GM12801 (cell line): ENCODE results near the gene CDK19.

ENCODE experiments used
- TF ChIP-seq, protein P1 (sequence below): IDR thresholded peaks from one replicate; pipeline ENCODE4 v1.5.1; 2011; ENCODE audit warnings: control low read depth; ENCODE audit not compliant: insufficient read length; ENCODE audit errors: extremely low read depth

Gene CDK19

GRCh38 chr6:110815411-110816409 is at the start of gene CDK19:
Gene CDK19 (minus strand): TSS chr6:110815469. CDS start chr6:110815136, 333 bp downstream.
- TF ChIP-seq, protein P1, sequence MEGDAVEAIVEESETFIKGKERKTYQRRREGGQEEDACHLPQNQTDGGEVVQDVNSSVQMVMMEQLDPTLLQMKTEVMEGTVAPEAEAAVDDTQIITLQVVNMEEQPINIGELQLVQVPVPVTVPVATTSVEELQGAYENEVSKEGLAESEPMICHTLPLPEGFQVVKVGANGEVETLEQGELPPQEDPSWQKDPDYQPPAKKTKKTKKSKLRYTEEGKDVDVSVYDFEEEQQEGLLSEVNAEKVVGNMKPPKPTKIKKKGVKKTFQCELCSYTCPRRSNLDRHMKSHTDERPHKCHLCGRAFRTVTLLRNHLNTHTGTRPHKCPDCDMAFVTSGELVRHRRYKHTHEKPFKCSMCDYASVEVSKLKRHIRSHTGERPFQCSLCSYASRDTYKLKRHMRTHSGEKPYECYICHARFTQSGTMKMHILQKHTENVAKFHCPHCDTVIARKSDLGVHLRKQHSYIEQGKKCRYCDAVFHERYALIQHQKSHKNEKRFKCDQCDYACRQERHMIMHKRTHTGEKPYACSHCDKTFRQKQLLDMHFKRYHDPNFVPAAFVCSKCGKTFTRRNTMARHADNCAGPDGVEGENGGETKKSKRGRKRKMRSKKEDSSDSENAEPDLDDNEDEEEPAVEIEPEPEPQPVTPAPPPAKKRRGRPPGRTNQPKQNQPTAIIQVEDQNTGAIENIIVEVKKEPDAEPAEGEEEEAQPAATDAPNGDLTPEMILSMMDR = no peak

GRCh38 chr6:110864824-110865223 is 49.6 kb upstream of the CDK19 start:
- TF ChIP-seq, protein P1 = no peak

GRCh38 chr6:110859335-110859792 is 44.1 kb upstream of the CDK19 start:
- TF ChIP-seq, protein P1 = no peak

DNA sequence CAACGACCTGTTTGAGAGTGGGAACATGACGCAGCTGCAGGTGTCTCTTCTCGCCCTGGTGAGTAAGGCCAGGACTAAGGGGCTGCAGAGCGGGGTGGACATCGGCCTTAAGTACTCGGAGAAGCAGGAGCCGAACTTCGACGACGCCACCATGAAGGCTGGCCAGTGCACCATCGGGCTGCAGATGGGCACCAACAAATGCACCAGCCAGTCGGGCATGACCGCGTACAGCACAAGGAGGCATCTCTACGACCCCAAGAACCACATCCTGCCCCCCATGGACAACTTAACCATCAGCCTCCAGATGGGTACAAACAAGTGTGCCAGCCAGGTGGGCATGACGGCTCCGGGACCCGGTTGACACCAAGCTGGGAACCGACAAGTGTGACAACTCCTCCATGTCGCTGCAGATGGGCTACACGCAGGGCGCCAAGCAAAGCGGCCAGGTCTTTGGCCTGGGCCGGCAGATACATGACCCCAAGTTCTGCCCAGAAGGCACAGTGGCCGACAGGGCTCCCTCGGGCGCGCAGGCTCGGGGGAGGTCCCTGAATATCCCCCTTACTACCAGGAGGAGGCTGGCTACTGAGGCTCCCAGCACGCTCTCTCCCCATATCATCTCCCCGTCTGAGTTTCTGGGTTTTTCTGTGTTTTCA is 43.4 kb upstream of the CDK19 start:
- TF ChIP-seq, protein P1 = no peak

DNA sequence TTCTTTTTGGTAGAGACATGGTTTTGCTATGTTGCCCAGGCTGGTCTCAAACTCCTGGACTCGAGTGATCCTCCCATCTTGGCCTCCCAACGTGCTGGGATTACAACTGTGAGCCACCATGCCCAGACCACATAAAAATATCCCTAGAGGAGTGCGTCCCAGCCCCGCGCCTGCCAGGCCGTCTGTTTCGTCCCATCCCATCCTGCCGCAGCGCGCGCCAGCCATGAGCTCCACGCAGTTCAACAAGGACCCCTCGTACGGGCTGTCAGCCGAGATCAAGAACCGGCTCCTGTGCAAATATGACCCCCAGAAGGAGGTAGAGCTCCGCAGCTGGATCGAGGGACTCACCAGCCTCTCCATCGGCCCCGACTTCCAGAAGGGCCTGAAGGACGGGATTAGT is 42.7 kb upstream of the CDK19 start:
- TF ChIP-seq, protein P1 = no peak

GRCh38 chr6:110856296-110856695 is 41.0 kb upstream of the CDK19 start:
- TF ChIP-seq, protein P1 = no peak

- TF ChIP-seq, protein P1 = no peak
These were observed 38.6 kb upstream of the CDK19 start for GRCh38 chr6:110853754-110854477.
